Measurements from ENCODE around the gene PRR13. TPM values are rescaled to one million over a fixed set of nuclear protein-coding genes. Genes with fewer than 3 reads are reported as not detected.

Gene PRR13
- total and polyA plus RNA-seq, 2 of the 13 experiments (the other 11 are each of a cell fraction or from before 2014, with no cell fraction given): 65.0 to 102 TPM

GRCh38 chr12:53479331-53479730, 37.8 kb downstream of the PRR13 start (continued):
- no peak for TF ChIP-seq HOXA7 (CRISPR knock-in tag; IDR thresholded peaks at IDR 0.05)
- no peak for TF ChIP-seq ZBTB43 (CRISPR knock-in tag; conservative IDR thresholded peaks at IDR 0.05)
- no peak for TF ChIP-seq PCBP1 (IDR thresholded peaks at IDR 0.05; ENCODE audit: borderline replicate concordance, low read depth, low read length)
- TF ChIP-seq RCOR2 (CRISPR knock-in tag; IDR thresholded peaks at IDR 0.05): no peak
- no peak for TF ChIP-seq SCMH1 (CRISPR knock-in tag; IDR thresholded peaks at IDR 0.05; ENCODE audit: borderline replicate concordance)
- TF ChIP-seq NR1H2 (CRISPR knock-in tag; IDR thresholded peaks at IDR 0.05; ENCODE audit: borderline replicate concordance, low read depth): no peak
- no peak for TF ChIP-seq DDIT3 (CRISPR knock-in tag; IDR thresholded peaks at IDR 0.05)
- no peak for TF ChIP-seq KDM5B (CRISPR knock-in tag; IDR thresholded peaks at IDR 0.05; ENCODE audit: borderline replicate concordance)
- no peak for TF ChIP-seq REPIN1 (CRISPR knock-in tag; IDR thresholded peaks at IDR 0.05; ENCODE audit: borderline replicate concordance, low read depth)
- TF ChIP-seq ZSCAN12 (CRISPR knock-in tag; IDR thresholded peaks at IDR 0.05): no peak
- no peak for TF ChIP-seq ZNF367 (CRISPR knock-in tag; IDR thresholded peaks at IDR 0.05; ENCODE audit: borderline replicate concordance)

Data from HepG2 (cell line).